Ascending aorta (tissue), 2 donors: ENCODE data around the gene CDC45. TPM values are rescaled to one million over a fixed set of nuclear protein-coding genes. Genes with fewer than 3 reads are reported as not detected.

Experiments used
- DNase-seq, 2 donors: peaks; one replicate each; pipeline ENCODE4 v3.0.0-alpha.2; 2019; ENCODE audit warnings: low spot score in 2 of 2
- H3K27ac ChIP-seq, 2 donors: fragments of 200-600 bp; sonication (generic); one replicate each; pipeline ENCODE4 v1.5.1; 2016 to 2017; ENCODE audit warnings: mild to moderate bottlenecking in 1 of 2
- H3K27me3 ChIP-seq: fragments of 200-600 bp; sonication (generic); one replicate; pipeline ENCODE4 v1.5.1; 2017
- H3K36me3 ChIP-seq, 2 donors: fragments of 200-600 bp; sonication (generic); one replicate each; pipeline ENCODE4 v1.5.1; 2016
- H3K4me1 ChIP-seq, 2 donors: fragments of 200-600 bp; sonication (generic); one replicate each; pipeline ENCODE4 v1.5.1; 2016 to 2017; ENCODE audit warnings: mild to moderate bottlenecking in 1 of 2
- H3K4me3 ChIP-seq, 2 donors: fragments of 200-600 bp; sonication (generic); one replicate each; pipeline ENCODE4 v1.5.1; 2016 to 2017; ENCODE audit warnings: mild to moderate bottlenecking in 1 of 2
- H3K9me3 ChIP-seq, 2 donors: fragments of 200-600 bp; sonication (generic); one replicate each; pipeline ENCODE4 v1.5.1; 2016
- intact Hi-C: fragments of 100-400 bp; cut with DNase I; formaldehyde crosslinking; loops from one replicate; pipeline ENCODE4 v1.15.1; 2023
- total RNA-seq: library from RNA; depleted of rRNA; stranded (reverse); fragments of >200 nt; gene quantifications from one replicate; pipeline ENCODE4 v1.1.0, GENCODE V29; 2016
- TF ChIP-seq, protein P1 (sequence below), 3 experiments: fragments of 200-600 bp in 2 of 3; fragments of 450-650 bp in 1 of 3; sonication (generic) in 2 of 3; IDR thresholded peaks; one replicate each; pipeline ENCODE4 v1.5.1; 2016 to 2019; ENCODE audit warnings: antibody characterized with exemption in 3 of 3, mild to moderate bottlenecking in 1 of 3, moderate library complexity in 1 of 3

The CDC45 gene
- total RNA-seq, 1 donor from 2014 or later = not detected

DNA sequence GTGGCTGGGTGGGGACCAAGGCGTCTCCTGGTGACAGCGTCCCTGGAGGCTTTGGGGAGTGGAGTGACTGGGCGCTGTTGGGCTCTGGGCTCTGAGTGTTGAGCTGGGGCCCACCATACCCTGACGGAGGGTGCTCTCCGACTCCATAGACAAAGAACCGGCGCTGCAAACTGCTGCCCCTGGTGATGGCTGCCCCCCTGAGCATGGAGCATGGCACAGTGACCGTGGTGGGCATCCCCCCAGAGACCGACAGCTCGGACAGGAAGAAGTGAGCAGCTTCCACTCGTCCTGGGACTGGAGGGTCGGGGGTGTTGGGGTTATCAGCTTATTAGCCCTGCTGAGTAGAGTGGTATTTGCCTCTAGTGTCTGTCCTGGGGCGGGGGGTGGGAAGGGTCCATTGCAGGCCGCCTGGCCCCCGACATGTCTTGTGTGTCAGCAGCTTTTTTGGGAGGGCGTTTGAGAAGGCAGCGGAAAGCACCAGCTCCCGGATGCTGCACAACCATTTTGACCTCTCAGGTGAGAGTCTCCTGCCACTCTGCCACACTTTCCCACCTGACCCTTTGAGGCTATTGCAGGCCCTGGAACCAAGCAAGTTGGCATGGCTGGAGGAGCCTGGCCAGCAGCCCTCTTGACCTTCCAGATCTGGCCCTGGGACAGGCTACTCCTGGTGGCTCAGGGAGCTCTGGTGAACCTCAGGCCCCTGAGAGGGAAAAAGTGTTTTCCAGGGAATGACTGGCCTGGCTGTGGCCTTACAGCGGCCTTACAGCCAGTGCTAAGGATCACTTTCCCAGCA is 36.9 kb downstream of the CDC45 start:
- intact Hi-C loops = no loop called here
- no peaks in the 10 kb centered on the region for H3K27me3 ChIP-seq
- H3K4me3 ChIP-seq = no peak overlapping the region
- H3K36me3 ChIP-seq = no peaks in the 10 kb centered on the region
- peak in 1 of 2 donors; percentile 52 for DNase-seq
- H3K4me1 ChIP-seq = no peaks in the 10 kb centered on the region
- no peaks in the 10 kb centered on the region for H3K9me3 ChIP-seq
- no peak overlapping the region for H3K27ac ChIP-seq
- TF ChIP-seq, protein P1, sequence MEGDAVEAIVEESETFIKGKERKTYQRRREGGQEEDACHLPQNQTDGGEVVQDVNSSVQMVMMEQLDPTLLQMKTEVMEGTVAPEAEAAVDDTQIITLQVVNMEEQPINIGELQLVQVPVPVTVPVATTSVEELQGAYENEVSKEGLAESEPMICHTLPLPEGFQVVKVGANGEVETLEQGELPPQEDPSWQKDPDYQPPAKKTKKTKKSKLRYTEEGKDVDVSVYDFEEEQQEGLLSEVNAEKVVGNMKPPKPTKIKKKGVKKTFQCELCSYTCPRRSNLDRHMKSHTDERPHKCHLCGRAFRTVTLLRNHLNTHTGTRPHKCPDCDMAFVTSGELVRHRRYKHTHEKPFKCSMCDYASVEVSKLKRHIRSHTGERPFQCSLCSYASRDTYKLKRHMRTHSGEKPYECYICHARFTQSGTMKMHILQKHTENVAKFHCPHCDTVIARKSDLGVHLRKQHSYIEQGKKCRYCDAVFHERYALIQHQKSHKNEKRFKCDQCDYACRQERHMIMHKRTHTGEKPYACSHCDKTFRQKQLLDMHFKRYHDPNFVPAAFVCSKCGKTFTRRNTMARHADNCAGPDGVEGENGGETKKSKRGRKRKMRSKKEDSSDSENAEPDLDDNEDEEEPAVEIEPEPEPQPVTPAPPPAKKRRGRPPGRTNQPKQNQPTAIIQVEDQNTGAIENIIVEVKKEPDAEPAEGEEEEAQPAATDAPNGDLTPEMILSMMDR (IDR thresholded peaks at IDR 0.05) = no peak

DNA sequence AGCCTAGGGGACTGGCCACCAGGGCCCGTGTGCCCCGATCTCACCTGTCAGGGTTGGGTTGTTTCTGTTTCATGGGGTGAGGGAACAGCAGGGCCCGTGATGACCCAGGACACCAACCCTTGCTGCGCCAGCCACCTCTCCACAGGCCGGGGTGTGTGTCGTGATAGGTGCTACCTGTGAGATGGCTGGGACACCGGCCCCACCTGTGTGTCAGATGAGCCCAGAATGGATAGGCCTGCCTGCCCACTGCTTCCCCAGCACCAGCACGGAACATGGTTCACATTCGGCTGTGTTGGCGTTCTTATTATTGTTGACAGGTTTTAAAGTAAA is 37.4 kb downstream of the CDC45 start:
- no peaks in the 10 kb centered on the region for H3K4me1 ChIP-seq
- DNase-seq = peak in 1 of 2 donors; percentile 55
- no peaks in the 10 kb centered on the region for H3K27me3 ChIP-seq
- TF ChIP-seq, protein P1 (IDR thresholded peaks at IDR 0.05) = no peak
- H3K9me3 ChIP-seq = no peaks in the 10 kb centered on the region
- no peak overlapping the region for H3K4me3 ChIP-seq
- no peak overlapping the region for H3K27ac ChIP-seq
- intact Hi-C loops = no loop called here
- H3K36me3 ChIP-seq = no peaks in the 10 kb centered on the region

DNA sequence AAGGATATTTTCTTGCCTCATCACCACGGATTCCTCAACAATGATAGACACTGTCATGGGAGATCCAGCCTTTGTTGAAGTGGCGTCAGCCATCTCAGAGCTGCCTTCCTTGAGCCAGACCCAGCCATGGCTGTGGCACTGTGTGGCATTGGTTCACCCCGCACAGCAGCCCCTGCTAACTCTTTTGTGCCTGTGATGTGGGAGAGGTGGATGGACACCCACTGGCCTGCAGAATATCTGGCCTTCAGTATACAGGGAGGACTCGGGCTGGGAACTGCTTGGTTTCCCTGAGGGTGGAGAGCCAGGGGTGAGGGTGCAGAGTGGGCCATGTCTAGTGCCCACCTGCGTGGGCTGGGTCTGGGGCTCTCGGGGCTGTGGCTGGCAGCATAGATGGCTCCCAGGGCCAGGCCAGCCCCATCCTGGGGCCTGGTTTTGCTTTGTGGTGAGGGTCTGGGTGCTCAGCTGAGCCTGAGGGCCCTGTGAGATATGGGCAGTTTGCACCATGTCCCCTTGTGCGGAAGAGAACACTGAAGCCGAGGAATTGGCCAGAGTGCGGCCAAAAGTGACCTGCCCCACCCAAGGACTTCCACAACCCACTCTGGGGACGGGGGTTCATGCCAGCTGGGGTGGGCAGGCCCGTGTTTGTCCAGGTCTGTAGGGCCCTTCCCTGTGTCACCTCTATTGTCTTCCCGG is 38.3 kb downstream of the CDC45 start:
- intact Hi-C loops = no loop called here
- TF ChIP-seq, protein P1 (IDR thresholded peaks at IDR 0.05) = no peak
- H3K4me1 ChIP-seq = no peaks in the 10 kb centered on the region
- DNase-seq = peak in 1 of 2 donors; percentile 42
- H3K9me3 ChIP-seq = no peaks in the 10 kb centered on the region
- no peak overlapping the region for H3K27ac ChIP-seq
- no peak overlapping the region for H3K4me3 ChIP-seq
- no peaks in the 10 kb centered on the region for H3K36me3 ChIP-seq
- H3K27me3 ChIP-seq = no peaks in the 10 kb centered on the region

DNA sequence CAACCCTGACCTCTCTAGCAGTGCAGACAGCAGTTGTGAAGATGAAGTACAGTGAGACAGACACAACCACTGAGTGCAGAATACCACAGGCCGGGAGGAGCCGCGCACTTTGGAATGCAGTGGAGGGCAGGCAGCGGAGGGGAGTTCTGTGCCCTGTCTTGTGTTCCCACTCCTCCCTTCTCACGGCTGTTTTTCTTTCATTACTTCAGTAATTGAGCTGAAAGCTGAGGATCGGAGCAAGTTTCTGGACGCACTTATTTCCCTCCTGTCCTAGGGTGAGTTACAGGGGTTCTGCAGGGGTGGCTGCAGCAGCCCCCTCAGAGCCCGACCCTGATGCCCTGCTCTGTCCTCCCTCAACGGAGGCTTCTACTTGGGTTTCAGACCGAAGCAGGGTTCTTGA is 38.9 kb downstream of the CDC45 start:
- H3K27ac ChIP-seq = no peak overlapping the region
- H3K4me1 ChIP-seq = no peaks in the 10 kb centered on the region
- no peaks in the 10 kb centered on the region for H3K36me3 ChIP-seq
- no peaks in the 10 kb centered on the region for H3K27me3 ChIP-seq
- DNase-seq = no peak
- TF ChIP-seq, protein P1 (IDR thresholded peaks at IDR 0.05) = no peak
- intact Hi-C loops = no loop called here
- H3K9me3 ChIP-seq = no peaks in the 10 kb centered on the region
- H3K4me3 ChIP-seq = no peak overlapping the region

DNA sequence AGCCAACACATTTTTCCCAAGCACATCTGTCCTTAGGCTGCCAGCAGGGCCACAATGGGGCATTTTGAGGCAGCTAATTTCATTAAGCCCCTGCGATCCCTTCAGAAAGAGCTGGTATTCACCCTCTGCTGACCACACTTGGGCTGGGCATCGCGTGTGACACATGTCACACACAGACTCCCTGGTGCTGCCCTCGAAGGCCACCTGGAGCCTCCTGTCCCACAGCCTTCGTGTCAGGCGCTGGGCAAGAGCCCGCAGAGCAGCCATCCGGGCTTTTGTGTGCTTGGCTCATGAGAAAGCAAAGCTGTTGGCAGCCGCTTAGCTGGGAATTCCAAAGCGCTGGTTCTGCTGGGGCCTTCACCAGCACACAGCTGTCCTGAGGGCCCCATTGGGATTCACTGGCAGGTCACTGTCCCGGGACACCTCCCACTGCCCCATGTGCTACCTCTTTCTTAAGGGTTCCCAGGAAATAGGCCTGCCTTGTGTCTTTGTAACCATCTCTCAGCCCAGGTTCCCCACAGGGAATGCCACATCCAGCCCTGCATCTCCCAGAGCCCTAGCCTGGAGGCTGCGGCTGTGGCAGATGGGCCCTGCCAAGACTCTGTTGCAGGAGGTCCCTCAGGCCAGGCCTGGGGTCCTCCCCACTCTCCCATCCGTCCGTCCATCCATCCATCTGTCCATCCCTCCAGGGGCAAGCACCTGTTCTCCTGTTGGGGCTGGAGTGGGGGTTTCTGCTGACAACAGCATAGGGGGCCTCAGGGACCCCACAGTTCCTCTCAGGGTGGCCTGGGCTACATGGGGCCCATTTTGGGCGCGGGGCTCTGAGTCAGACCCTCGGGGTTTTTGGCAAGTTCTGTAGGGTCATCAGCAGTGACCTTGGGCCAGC is 39.6 kb downstream of the CDC45 start:
- intact Hi-C loops = no loop called here
- peak in 1 of 2 donors; percentile 55 for DNase-seq
- Histone ChIP-seq H3K4me1 (no peaks in the 10 kb centered on the region), H3K36me3 (no peaks in the 10 kb centered on the region), H3K27ac (no peak overlapping the region), H3K4me3 (no peak overlapping the region), H3K9me3 (no peaks in the 10 kb centered on the region), H3K27me3 (no peaks in the 10 kb centered on the region)
- TF ChIP-seq, protein P1 (IDR thresholded peaks at IDR 0.05) = no peak
